MM.1S (cell line): ENCODE measurements around the gene GPR153.

Experiments
- DNase-seq: peaks from one replicate; pipeline ENCODE4 v3.0.0-alpha.2; 2015
- H2AFZ ChIP-seq: fragments of 300-600 bp; sonication (generic); 2 replicates; pipeline ENCODE4 v1.6.0; 2016; ENCODE audit warnings: antibody characterized with exemption, low read length
- H3F3A ChIP-seq: fragments of 300-600 bp; sonication (generic); 2 replicates; pipeline ENCODE4 v1.6.1; 2016; ENCODE audit warnings: mild to moderate bottlenecking, antibody characterized with exemption, low read length, moderate library complexity, mixed read lengths; ENCODE audit not compliant: insufficient read depth
- H3K27ac ChIP-seq: fragments of 300-600 bp; sonication (generic); 2 replicates; pipeline ENCODE4 v1.5.1; 2016; ENCODE audit warnings: mild to moderate bottlenecking, low read length
- H3K27me3 ChIP-seq: fragments of 300-600 bp; sonication (generic); replicated peaks from 2 replicates; pipeline ENCODE4 v1.6.0; 2016; ENCODE audit warnings: low read length; ENCODE audit not compliant: insufficient read depth
- H3K36me3 ChIP-seq: fragments of 300-600 bp; sonication (generic); replicated peaks from 2 replicates; pipeline ENCODE4 v1.6.1; 2016; ENCODE audit warnings: mild to moderate bottlenecking, low read length, mixed read lengths; ENCODE audit not compliant: insufficient read depth
- H3K4me1 ChIP-seq: fragments of 300-600 bp; sonication (generic); 2 replicates; pipeline ENCODE4 v1.6.1; 2016; ENCODE audit warnings: low read length, mixed read lengths
- H3K4me2 ChIP-seq: fragments of 300-600 bp; sonication (generic); 2 replicates; pipeline ENCODE4 v1.6.0; 2016; ENCODE audit warnings: low read depth, low read length
- H3K4me3 ChIP-seq: fragments of 300-600 bp; sonication (generic); 2 replicates; pipeline ENCODE4 v1.5.1; 2016; ENCODE audit warnings: low read length, mixed read lengths
- H3K79me2 ChIP-seq: fragments of 300-600 bp; sonication (generic); 2 replicates; pipeline ENCODE4 v1.6.1; 2016; ENCODE audit warnings: mixed run types, low read length, mixed read lengths
- H3K9ac ChIP-seq: fragments of 300-600 bp; sonication (generic); 2 replicates; pipeline ENCODE4 v1.6.1; 2016; ENCODE audit warnings: low read length, mixed read lengths
- H3K9me2 ChIP-seq: fragments of 300-600 bp; sonication (generic); replicated peaks from 2 replicates; pipeline ENCODE4 v1.6.1; 2016; ENCODE audit warnings: mild to moderate bottlenecking, low read length, mixed read lengths; ENCODE audit not compliant: insufficient read depth
- H3K9me3 ChIP-seq: fragments of 300-600 bp; sonication (generic); replicated peaks from 2 replicates; pipeline ENCODE4 v1.6.1; 2016; ENCODE audit warnings: mild to moderate bottlenecking, low read length, mixed read lengths; ENCODE audit not compliant: insufficient read depth
- H4K20me1 ChIP-seq: fragments of 300-600 bp; sonication (generic); 2 replicates; pipeline ENCODE4 v1.6.1; 2016; ENCODE audit warnings: mild to moderate bottlenecking, low read length, moderate library complexity, mixed read lengths; ENCODE audit not compliant: insufficient read depth
- CTCF ChIP-seq: fragments of 300-600 bp; sonication (generic); IDR thresholded peaks from 2 replicates; pipeline ENCODE4 v1.5.1; 2016; ENCODE audit warnings: antibody characterized with exemption, low read length, mixed read lengths
- EZH2 ChIP-seq: fragments of 300-600 bp; sonication (generic); optimal IDR thresholded peaks from 2 replicates; pipeline ENCODE3; 2017; ENCODE audit warnings: low read depth, mild to moderate bottlenecking, antibody characterized with exemption, low read length, mixed read lengths
- EZH2phosphoT487 ChIP-seq: fragments of 300-600 bp; sonication (generic); IDR thresholded peaks from 2 replicates; pipeline ENCODE4 v1.6.1; 2018; ENCODE audit warnings: antibody characterized with exemption, low read length

The GPR153 gene

GRCh38 chr1:6208723-6209660, 51.9 kb downstream of the GPR153 start:
- Histone ChIP-seq H3K4me3 (no peak overlapping the region), H3K4me1 (no peaks in the 10 kb centered on the region), H3K79me2 (no peaks in the 10 kb centered on the region), H3K4me2 (no peak overlapping the region), H3K9me3 (no peaks in the 10 kb centered on the region), H3K36me3 (no peaks in the 10 kb centered on the region), H3K9ac (no peak overlapping the region), H3K9me2 (no peaks in the 10 kb centered on the region), H3K27ac (no peak overlapping the region), H2AFZ (no peak overlapping the region), H3F3A (no peaks in the 10 kb centered on the region), H4K20me1 (no peaks in the 10 kb centered on the region), H3K27me3 (peaks cover 37% of the 10 kb centered on the region)
- DNase-seq: no peak
- TF ChIP-seq EZH2phosphoT487 (no peak), EZH2 (no peak), CTCF (no peak)

- Histone ChIP-seq H4K20me1 (no peaks in the 10 kb centered on the region), H3K4me1 (no peaks in the 10 kb centered on the region), H3K4me3 (no peak overlapping the region), H2AFZ (no peak overlapping the region), H3K9ac (no peak overlapping the region), H3K27ac (no peak overlapping the region), H3K9me2 (no peaks in the 10 kb centered on the region), H3K4me2 (no peak overlapping the region), H3K9me3 (no peaks in the 10 kb centered on the region), H3K36me3 (no peaks in the 10 kb centered on the region), H3F3A (no peaks in the 10 kb centered on the region), H3K79me2 (no peaks in the 10 kb centered on the region), H3K27me3 (peaks cover 33% of the 10 kb centered on the region)
- DNase-seq: no peak
- TF ChIP-seq EZH2phosphoT487 (no peak), CTCF (no peak), EZH2 (no peak)
These were observed 53.0 kb downstream of the GPR153 start for GRCh38 chr1:6207921-6208320.

- H3K4me1 ChIP-seq: no peaks in the 10 kb centered on the region
- TF ChIP-seq EZH2 (no peak), EZH2phosphoT487 (no peak), CTCF (no peak)
- H3K9ac ChIP-seq: no peak overlapping the region
- H4K20me1 ChIP-seq: no peaks in the 10 kb centered on the region
- no peak overlapping the region for H3K4me2 ChIP-seq
- H3K27ac ChIP-seq: no peak overlapping the region
- no peaks in the 10 kb centered on the region for H3K36me3 ChIP-seq
- no peak for DNase-seq
- no peaks in the 10 kb centered on the region for H3K9me3 ChIP-seq
- no peaks in the 10 kb centered on the region for H3K79me2 ChIP-seq
- H3K9me2 ChIP-seq: no peaks in the 10 kb centered on the region
- H2AFZ ChIP-seq: no peak overlapping the region
- no peaks in the 10 kb centered on the region for H3F3A ChIP-seq
- H3K4me3 ChIP-seq: no peak overlapping the region
- peaks cover 28% of the 10 kb centered on the region for H3K27me3 ChIP-seq
These were observed 53.6 kb downstream of the GPR153 start for GRCh38 chr1:6207075-6207885.
